CD4-positive, alpha-beta T cell (primary cell): Measurements from ENCODE around the gene QDPR. TPM values are rescaled to one million over a fixed set of nuclear protein-coding genes. Genes with fewer than 3 reads are reported as not detected.
A peak's percentile ranks its signal among the peaks of the same experiment; 100 is the strongest.

ENCODE experiments used
- ATAC-seq: fragments of 200-7000 bp; cut with Tn5 transposase; one replicate; pipeline ENCODE4 v1.10.0; 2022; ENCODE audit warnings: mild to moderate bottlenecking; ENCODE audit not compliant: poor library complexity
- CTCF ChIA-PET: fragments of 350-600 bp; sonication (Branson Sonifier 250); formaldehyde crosslinking; loops from one replicate; lab custom pipeline; 2021; ENCODE audit warnings: antibody characterized with exemption, inconsistent platforms; lab: Charles Lee
- POLR2A ChIA-PET: fragments of 350-600 bp; sonication (Branson Sonifier 250); formaldehyde crosslinking; loops from one replicate; lab custom pipeline; 2021; ENCODE audit warnings: antibody characterized with exemption, inconsistent platforms; lab: Charles Lee
- DNase-seq, 14 experiments: peaks; one replicate each; pipeline ENCODE4 v3.0.0-alpha.2; 2013 to 2020; ENCODE audit warnings: mixed read lengths in 2 of 14
- H3K27ac ChIP-seq, 2 donors: one replicate each; pipeline versions ENCODE4 v1.5.1 to v1.7.0; 2013; ENCODE audit warnings: low read length in 2 of 2, low read depth in 1 of 2, mild to moderate bottlenecking in 1 of 2
- H3K27me3 ChIP-seq, 2 experiments: 1 replicate in 1 of 2; 2 replicates in 1 of 2; pipeline versions ENCODE4 v1.6.1 to v1.7.0; 2013; ENCODE audit warnings: low read length in 2 of 2, control low read depth in 1 of 2, mild to moderate bottlenecking in 1 of 2, moderate library complexity in 1 of 2; ENCODE audit not compliant: insufficient read depth in 2 of 2, control insufficient read depth in 1 of 2
- H3K36me3 ChIP-seq: one replicate; pipeline ENCODE4 v1.6.1; 2013; ENCODE audit warnings: low read length, control low read depth; ENCODE audit not compliant: insufficient read depth
- H3K4me1 ChIP-seq: one replicate; pipeline ENCODE4 v1.6.1; 2013; ENCODE audit warnings: low read length, control low read depth; ENCODE audit not compliant: insufficient read depth
- H3K4me3 ChIP-seq: one replicate; pipeline ENCODE4 v1.5.1; 2013; ENCODE audit warnings: mild to moderate bottlenecking, low read length, moderate library complexity
- H3K9me3 ChIP-seq, 2 experiments: 1 replicate in 1 of 2; 2 replicates in 1 of 2; pipeline versions ENCODE4 v1.6.1 to v1.7.0; 2013; ENCODE audit warnings: low read length in 2 of 2, mild to moderate bottlenecking in 2 of 2, control low read depth in 1 of 2, moderate library complexity in 1 of 2; ENCODE audit not compliant: control insufficient read depth in 1 of 2, insufficient read depth in 1 of 2
- H3K27ac Mint-ChIP-seq: one replicate; pipeline ENCODE4 v1.8.0; 2020; ENCODE audit warnings: mixed read lengths
- H3K27me3 Mint-ChIP-seq: one replicate; pipeline ENCODE4 v1.8.0; 2021; ENCODE audit warnings: mixed read lengths
- H3K36me3 Mint-ChIP-seq: one replicate; pipeline ENCODE4 v1.8.0; 2021; ENCODE audit warnings: low read depth, mixed read lengths
- H3K4me1 Mint-ChIP-seq: one replicate; pipeline ENCODE4 v1.8.0; 2021; ENCODE audit warnings: low read depth, mixed read lengths
- H3K4me3 Mint-ChIP-seq: one replicate; pipeline ENCODE4 v1.8.0; 2020; ENCODE audit warnings: mild to moderate bottlenecking, mixed read lengths
- H3K9me3 Mint-ChIP-seq: one replicate; pipeline ENCODE4 v1.8.0; 2020; ENCODE audit warnings: mixed read lengths
- intact Hi-C, 2 experiments: fragments of 100-400 bp; cut with DNase I in 1 of 2; cut with micrococcal nuclease in 1 of 2; formaldehyde crosslinking; loops; one replicate each; pipeline versions ENCODE4 v1.15.1 to v1.9.0; 2023 to 2025; cut with DNase I, micrococcal nuclease
- total RNA-seq, 174 experiments: library from RNA in 2 of 174; stranded (reverse) in 2 of 174; gene quantifications; one replicate each; pipeline ENCODE4 v1.2.3 and lab custom pipeline; 2021 to 2026
- TF ChIP-seq, protein P1 (sequence below): fragments of 200-600 bp; IDR thresholded peaks from one replicate; pipeline ENCODE4 v1.8.0; 2022; ENCODE audit warnings: antibody characterized with exemption, mild to moderate bottlenecking

The QDPR gene
- total RNA-seq, 2 experiments from 2014 or later: 15.3 to 15.7 TPM

DNA sequence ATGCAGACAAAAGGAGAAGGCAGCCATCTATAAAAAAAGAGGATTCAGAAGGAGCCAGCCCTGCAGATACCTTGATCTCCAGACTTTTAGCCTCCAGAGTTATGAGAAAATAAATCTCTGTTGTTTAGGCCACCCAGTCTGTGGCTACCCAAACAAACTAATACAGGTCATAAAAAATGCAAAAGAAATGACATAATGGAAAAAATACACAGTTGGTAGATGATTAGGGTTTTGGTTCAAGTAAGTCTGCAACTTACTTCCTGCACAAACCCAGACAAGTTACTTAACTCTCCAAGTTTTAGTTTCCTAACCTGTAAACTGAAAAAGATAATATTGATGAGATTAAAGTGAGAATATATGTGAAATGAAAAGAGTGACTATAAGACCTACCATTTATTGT is 11.3 kb downstream of the QDPR start:
- Mint-ChIP-seq H3K27me3 (no peaks in the 10 kb centered on the region), H3K4me3 (no peak overlapping the region), H3K27ac (no peak overlapping the region), H3K9me3 (no peaks in the 10 kb centered on the region), H3K36me3 (peaks cover 92% of the 10 kb centered on the region), H3K4me1 (peaks cover 11% of the 10 kb centered on the region)
- H3K4me3 ChIP-seq: no peak overlapping the region
- H3K4me1 ChIP-seq: no peaks in the 10 kb centered on the region
- no peak for DNase-seq
- intact Hi-C loops: no loop called here
- H3K27ac ChIP-seq: no peak overlapping the region
- no peak for ATAC-seq
- ChIA-PET POLR2A (no interaction called here), CTCF (no interaction called here)
- H3K27me3 ChIP-seq: no peaks in the 10 kb centered on the region
- H3K36me3 ChIP-seq: peaks cover 70% of the 10 kb centered on the region
- H3K9me3 ChIP-seq: no peaks in the 10 kb centered on the region
- TF ChIP-seq, protein P1, sequence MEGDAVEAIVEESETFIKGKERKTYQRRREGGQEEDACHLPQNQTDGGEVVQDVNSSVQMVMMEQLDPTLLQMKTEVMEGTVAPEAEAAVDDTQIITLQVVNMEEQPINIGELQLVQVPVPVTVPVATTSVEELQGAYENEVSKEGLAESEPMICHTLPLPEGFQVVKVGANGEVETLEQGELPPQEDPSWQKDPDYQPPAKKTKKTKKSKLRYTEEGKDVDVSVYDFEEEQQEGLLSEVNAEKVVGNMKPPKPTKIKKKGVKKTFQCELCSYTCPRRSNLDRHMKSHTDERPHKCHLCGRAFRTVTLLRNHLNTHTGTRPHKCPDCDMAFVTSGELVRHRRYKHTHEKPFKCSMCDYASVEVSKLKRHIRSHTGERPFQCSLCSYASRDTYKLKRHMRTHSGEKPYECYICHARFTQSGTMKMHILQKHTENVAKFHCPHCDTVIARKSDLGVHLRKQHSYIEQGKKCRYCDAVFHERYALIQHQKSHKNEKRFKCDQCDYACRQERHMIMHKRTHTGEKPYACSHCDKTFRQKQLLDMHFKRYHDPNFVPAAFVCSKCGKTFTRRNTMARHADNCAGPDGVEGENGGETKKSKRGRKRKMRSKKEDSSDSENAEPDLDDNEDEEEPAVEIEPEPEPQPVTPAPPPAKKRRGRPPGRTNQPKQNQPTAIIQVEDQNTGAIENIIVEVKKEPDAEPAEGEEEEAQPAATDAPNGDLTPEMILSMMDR: no peak

DNA sequence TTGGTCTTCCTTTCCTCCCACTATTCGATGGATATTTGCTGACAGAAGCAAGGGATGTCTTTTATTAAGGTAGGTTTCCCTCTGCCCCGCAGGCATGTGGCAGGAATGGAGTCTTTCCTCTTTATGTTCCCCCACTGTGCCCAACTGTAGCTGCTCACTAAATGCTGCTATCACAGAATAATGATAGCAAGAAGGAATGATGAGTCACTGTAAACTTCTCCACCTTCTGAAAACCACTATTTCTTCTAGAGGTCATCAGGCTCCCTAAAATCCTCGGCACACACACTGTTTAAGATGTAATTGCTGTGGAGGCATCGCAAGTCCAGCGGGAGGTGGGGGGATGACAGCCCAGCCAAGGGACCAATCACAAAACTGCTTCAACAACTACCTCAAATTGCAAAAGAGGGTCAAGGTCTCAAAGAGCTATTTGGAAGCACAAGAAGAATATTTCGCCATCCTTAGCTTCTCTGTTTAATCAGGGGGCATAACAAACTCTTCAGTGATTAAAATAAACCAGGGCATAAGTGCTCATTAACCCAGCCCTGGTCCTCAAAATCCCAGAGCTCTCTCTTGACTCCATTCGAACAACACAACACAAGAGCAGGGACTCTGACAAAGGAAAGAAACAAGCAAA is 13.9 kb downstream of the QDPR start:
- Mint-ChIP-seq H3K27me3 (no peaks in the 10 kb centered on the region), H3K9me3 (no peaks in the 10 kb centered on the region), H3K27ac (no peak overlapping the region), H3K4me3 (no peak overlapping the region), H3K36me3 (peaks cover 90% of the 10 kb centered on the region), H3K4me1 (peaks cover 6% of the 10 kb centered on the region)
- H3K4me3 ChIP-seq: no peak overlapping the region
- no peak for DNase-seq
- peaks cover 78% of the 10 kb centered on the region for H3K36me3 ChIP-seq
- H3K27me3 ChIP-seq: no peaks in the 10 kb centered on the region
- no peak for ATAC-seq
- ChIA-PET CTCF (no interaction called here), POLR2A (no interaction called here)
- no peaks in the 10 kb centered on the region for H3K9me3 ChIP-seq
- TF ChIP-seq, protein P1: no peak
- intact Hi-C loops: no loop called here
- H3K4me1 ChIP-seq: no peaks in the 10 kb centered on the region
- no peak overlapping the region for H3K27ac ChIP-seq

DNA sequence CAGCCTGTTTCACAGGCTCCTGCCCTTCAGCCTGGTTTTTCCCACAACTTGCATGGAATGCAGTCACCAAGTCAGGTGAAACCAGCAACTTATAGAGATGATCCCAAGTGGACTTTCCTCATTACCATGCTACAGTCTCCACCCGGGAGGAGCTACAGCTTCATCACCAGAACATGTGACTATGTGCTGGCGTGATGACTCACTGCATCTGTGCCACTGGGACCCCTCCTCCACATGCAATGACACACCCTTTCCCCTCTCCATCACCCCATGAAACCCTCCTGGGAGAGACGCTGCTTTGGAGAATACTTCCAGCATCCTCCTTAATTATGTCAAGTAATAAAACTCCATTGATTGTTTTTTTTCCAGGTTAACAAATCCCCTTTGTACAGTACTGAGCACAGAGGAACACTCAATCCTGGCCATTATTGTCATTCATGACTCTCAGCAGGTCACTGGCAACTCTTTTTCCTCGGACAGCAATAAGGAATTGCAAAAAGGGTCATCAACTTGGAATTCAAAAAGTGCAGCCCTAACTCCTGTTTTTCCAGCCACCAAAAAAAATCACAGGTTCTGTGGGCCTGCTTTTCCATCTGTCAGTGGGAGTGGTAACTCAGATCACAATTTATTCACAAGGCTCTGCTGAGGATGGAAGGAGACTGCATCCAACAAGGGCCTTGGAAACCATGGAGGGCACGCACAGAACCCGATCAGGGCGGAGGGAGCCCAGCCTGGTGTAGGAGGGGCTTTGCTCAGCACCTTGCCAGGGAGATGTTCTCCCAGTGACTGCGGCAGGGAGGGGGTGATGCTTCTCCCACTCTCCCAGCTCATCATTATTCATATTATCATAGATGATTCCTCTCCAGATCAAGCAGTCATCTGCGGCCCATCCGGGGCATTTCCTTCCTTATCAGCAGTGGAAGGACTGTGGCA is 17.4 kb downstream of the QDPR start:
- no peak overlapping the region for H3K4me3 Mint-ChIP-seq
- CTCF ChIA-PET: no interaction called here
- POLR2A ChIA-PET: no interaction called here
- DNase-seq (peak in 2 of 14 experiments; percentile 11 to 32), ATAC-seq (no peak)
- no peak overlapping the region for H3K27ac ChIP-seq
- peaks cover 86% of the 10 kb centered on the region for H3K36me3 Mint-ChIP-seq
- no peaks in the 10 kb centered on the region for H3K27me3 ChIP-seq
- H3K9me3 Mint-ChIP-seq: no peaks in the 10 kb centered on the region
- TF ChIP-seq, protein P1: no peak
- no peaks in the 10 kb centered on the region for H3K9me3 ChIP-seq
- no peaks in the 10 kb centered on the region for H3K4me1 ChIP-seq
- H3K27ac Mint-ChIP-seq: no peak overlapping the region
- H3K4me1 Mint-ChIP-seq: peaks cover 6% of the 10 kb centered on the region
- H3K27me3 Mint-ChIP-seq: no peaks in the 10 kb centered on the region
- no peak overlapping the region for H3K4me3 ChIP-seq
- peaks cover 62% of the 10 kb centered on the region for H3K36me3 ChIP-seq
- intact Hi-C loops: no loop called here
